Kidney (tissue), 14 donors: ENCODE results near the gene CX3CL1. TPM values are rescaled to one million over a fixed set of nuclear protein-coding genes. Genes with fewer than 3 reads are reported as not detected.

Experiments used
- DNase-seq, 5 donors: peaks; one replicate each; pipeline ENCODE4 v3.0.0-alpha.2; 2013 to 2020
- FAIRE-seq: peaks from 2 replicates; lab custom pipeline; 2012; peaks lifted over from hg19 to GRCh38; lab: Jason Lieb, UNC
- H3K27ac ChIP-seq, 2 donors: one replicate each; pipeline ENCODE4 v1.7.0; 2013; ENCODE audit warnings: low read depth in 2 of 2, low read length in 2 of 2, inconsistent platforms in 1 of 2
- H3K27me3 ChIP-seq: one replicate; pipeline ENCODE4 v1.7.1; 2013; ENCODE audit warnings: low read length, inconsistent platforms; ENCODE audit not compliant: control insufficient read depth, insufficient read depth
- H3K36me3 ChIP-seq, 3 donors: one replicate each; pipeline versions ENCODE4 v1.7.0 to v1.7.1; 2013; ENCODE audit warnings: low read length in 3 of 3, control low read depth in 1 of 3, inconsistent platforms in 1 of 3; ENCODE audit not compliant: insufficient read depth in 3 of 3, control insufficient read depth in 2 of 3
- H3K4me1 ChIP-seq, 3 donors: one replicate each; pipeline versions ENCODE4 v1.7.0 to v1.7.1; 2013; ENCODE audit warnings: low read length in 3 of 3, inconsistent platforms in 1 of 3, low read depth in 1 of 3; ENCODE audit not compliant: control insufficient read depth in 2 of 3, insufficient read depth in 2 of 3
- H3K4me3 ChIP-seq, 3 donors: one replicate each; pipeline versions ENCODE4 v1.7.0 to v1.8.1; 2013; ENCODE audit warnings: low read length in 3 of 3, control low read depth in 1 of 3, inconsistent platforms in 1 of 3
- H3K9ac ChIP-seq, 3 donors: one replicate each; pipeline versions ENCODE4 v1.7.0 to v1.7.1; 2013; ENCODE audit warnings: low read length in 3 of 3, control low read depth in 1 of 3, inconsistent platforms in 1 of 3
- H3K9me3 ChIP-seq, 3 donors: one replicate each; pipeline versions ENCODE4 v1.7.0 to v1.7.1; 2013; ENCODE audit warnings: low read length in 3 of 3, control low read depth in 1 of 3, inconsistent platforms in 1 of 3; ENCODE audit not compliant: control insufficient read depth in 2 of 3, insufficient read depth in 1 of 3
- intact Hi-C: fragments of 100-400 bp; cut with DNase I; formaldehyde crosslinking; loops from one replicate; pipeline ENCODE4 v1.11.1; 2022
- polyA plus RNA-seq: library from polyadenylated mRNA; stranded (reverse); fragments of 350-450 nt; fragmentation: Illumina TruSeq; extraction: RNeasy Lipid Tissue Mini Kit (QIAGEN cat#74804); gene quantifications from one replicate; pipeline ENCODE4 v1.2.3, GENCODE V29; 2014; ENCODE audit warnings: low read depth, low replicate concordance; ENCODE audit not compliant: insufficient read depth
- total RNA-seq: library from RNA; stranded (reverse); fragmentation: NEBNext Ultra II Directional; extraction: Animal tissue kit (Norgen Biotek cat#: 25700); gene quantifications from one replicate; pipeline ENCODE4 v1.2.1, GENCODE V29; 2021
- TF ChIP-seq, protein P1 (sequence below): IDR thresholded peaks from 3 replicates; pipeline ENCODE4 v1.5.1; 2012; ENCODE audit warnings: mild to moderate bottlenecking, moderate library complexity, borderline replicate concordance; ENCODE audit not compliant: insufficient read depth; ENCODE audit errors: extremely low read depth
- donor health status: control.
- donor health status: control.
- donor health status: control.
- donor health status: control.
- donor health status: control.
- donor health status: DM: yes; HTN: yes; CAD: no.
- donor health status: Normal renal cell carcinoma (clear cell type).

CX3CL1 gene
- total and polyA plus RNA-seq, 2 donors from 2014 or later, result 39.1 to 46.4 TPM

DNA sequence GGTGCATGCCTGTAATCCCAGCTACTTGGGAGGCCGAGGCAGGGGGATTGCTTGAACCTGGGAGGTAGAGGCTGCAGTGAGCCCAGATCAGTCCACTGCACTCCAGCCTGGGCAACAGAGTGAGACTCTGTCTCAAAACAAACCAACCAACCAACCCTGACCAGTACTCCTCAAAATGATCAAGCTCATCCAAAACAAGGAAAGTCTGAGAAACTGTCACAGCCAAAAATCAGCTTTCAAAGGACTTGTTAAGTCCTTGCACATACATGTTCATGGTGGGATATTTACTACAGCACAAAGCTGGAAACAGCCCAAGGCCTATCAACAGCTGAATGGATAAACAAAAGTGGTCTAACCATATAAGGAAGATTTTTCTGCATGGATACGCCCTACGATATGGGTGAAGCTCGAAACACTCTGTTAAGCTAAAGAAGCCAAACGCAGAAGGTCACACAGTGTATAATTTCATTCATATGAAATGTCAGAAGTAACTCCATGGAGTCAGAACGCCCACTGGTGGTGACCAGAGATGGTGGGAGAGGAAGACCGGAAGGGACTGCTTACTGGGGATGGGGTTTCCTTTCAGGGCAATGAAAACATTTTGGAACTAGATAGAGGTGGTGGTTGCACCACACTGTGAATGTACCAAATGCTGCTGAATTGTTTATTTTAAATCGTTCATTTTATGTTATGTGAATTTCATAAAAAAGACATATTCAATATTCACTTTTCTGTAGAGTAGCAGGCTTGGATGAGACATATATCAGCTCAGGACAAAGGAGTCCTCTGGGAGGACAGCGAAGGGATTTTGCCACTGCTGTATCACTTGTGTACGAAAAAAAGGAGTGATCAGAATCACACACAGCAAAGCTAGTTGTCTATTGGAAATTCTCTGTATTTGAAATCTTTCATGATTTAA lies 50.0 kb downstream of the CX3CL1 start:
- TF ChIP-seq, protein P1, sequence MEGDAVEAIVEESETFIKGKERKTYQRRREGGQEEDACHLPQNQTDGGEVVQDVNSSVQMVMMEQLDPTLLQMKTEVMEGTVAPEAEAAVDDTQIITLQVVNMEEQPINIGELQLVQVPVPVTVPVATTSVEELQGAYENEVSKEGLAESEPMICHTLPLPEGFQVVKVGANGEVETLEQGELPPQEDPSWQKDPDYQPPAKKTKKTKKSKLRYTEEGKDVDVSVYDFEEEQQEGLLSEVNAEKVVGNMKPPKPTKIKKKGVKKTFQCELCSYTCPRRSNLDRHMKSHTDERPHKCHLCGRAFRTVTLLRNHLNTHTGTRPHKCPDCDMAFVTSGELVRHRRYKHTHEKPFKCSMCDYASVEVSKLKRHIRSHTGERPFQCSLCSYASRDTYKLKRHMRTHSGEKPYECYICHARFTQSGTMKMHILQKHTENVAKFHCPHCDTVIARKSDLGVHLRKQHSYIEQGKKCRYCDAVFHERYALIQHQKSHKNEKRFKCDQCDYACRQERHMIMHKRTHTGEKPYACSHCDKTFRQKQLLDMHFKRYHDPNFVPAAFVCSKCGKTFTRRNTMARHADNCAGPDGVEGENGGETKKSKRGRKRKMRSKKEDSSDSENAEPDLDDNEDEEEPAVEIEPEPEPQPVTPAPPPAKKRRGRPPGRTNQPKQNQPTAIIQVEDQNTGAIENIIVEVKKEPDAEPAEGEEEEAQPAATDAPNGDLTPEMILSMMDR, result peak; percentile 56
- Histone ChIP-seq H3K4me1 (peaks cover 0 to 16% (median 4%) of the 10 kb centered on the region in 3 donors), H3K4me3 (no peak overlapping the region), H3K27me3 (no peaks in the 10 kb centered on the region), H3K27ac (no peak overlapping the region), H3K9ac (no peak overlapping the region), H3K36me3 (no peaks in the 10 kb centered on the region), H3K9me3 (no peaks in the 10 kb centered on the region)
- intact Hi-C loops, result no loop called here
- DNase-seq, result peak in 3 of 5 donors; percentile 69 to 93 (median 79)
- no peak for FAIRE-seq

DNA sequence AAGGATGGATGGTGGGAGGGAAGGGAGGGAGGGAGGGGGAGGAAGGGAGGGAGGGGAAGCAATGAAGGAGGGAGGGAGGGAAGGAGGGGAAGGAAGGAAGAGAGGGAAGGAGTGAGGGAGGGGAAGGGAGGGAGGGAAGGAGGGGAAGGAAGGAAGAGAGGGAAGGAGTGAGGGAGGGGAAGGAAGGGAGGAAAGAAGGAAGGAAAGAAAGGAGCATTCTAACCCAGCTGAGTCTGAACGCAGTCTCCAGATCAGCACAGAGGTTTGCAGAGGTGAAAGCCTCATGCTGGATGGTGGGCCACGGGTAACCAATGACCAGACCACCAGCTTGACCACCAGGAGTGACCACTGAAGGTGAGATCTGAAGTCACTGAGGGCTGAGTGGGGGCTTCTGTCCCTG lies 50.9 kb downstream of the CX3CL1 start:
- H3K9ac ChIP-seq, result no peak overlapping the region
- intact Hi-C loops, result no loop called here
- DNase-seq, result no peak

DNA sequence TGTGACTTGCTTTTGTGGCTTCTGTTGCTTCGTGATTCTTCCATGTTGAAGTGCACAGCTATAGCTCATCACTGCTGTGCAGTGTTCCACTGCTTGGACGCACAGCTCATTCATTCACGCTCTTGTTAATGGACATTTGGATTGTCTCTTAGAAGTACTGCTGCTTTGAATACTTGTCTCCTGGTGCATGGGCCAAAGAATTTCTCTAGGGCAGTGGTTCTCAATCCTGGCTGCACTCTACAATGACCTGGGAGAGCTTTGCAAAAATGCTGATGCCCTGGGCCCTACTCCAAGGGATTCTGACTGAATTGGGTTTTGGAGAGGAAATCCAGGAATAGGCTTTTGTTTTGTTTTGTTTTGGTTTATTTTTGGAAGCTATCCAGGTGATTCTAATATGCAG lies 52.3 kb downstream of the CX3CL1 start:
- Histone ChIP-seq H3K9me3 (no peaks in the 10 kb centered on the region), H3K27me3 (no peaks in the 10 kb centered on the region), H3K4me3 (no peak overlapping the region), H3K36me3 (peaks cover 0 to 8% (median 5%) of the 10 kb centered on the region in 3 donors), H3K4me1 (peaks cover 0 to 6% (median 4%) of the 10 kb centered on the region in 3 donors), H3K9ac (no peak overlapping the region), H3K27ac (no peak overlapping the region)
- FAIRE-seq (no peak), DNase-seq (no peak)
- intact Hi-C loops, result no loop called here
- TF ChIP-seq, protein P1, result no peak

More for the DNA sequence above, 50.9 kb downstream of the CX3CL1 start:
- FAIRE-seq, result no peak
- Histone ChIP-seq H3K4me1 (peaks cover 0 to 12% (median 4%) of the 10 kb centered on the region in 3 donors), H3K4me3 (no peak overlapping the region), H3K36me3 (no peaks in the 10 kb centered on the region), H3K27ac (no peak overlapping the region), H3K27me3 (no peaks in the 10 kb centered on the region), H3K9me3 (no peaks in the 10 kb centered on the region)
- TF ChIP-seq, protein P1, result no peak
